ENCODE measurements around the gene FASTK.
"Not testable (repeated sequence)": the region's sequence is repeated elsewhere in the genome, so short reads cannot be mapped to it uniquely, and the experiment has no call there.

The FASTK gene

DNA sequence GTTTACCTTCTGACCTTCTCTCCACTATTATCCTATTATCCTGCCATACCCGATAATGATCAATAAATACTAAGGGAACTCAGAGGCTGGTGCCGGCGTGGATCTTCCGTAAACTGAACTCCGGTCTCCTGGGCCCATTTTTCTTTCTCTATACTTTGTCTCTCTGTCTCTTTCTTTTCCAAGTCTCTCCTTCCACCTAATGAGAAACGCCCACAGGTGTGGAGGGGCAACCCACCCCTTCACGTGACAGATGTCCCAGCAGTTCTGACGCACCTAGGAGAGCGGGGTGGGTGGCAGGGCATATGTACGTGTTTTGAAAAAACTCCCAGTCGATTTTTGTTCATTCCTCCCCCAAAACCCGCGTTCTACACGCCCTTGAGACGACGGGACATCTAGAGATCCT, 52.9 kb downstream of the FASTK start:
- not testable (repeated sequence) for DNase-seq (ENCODE audit: low read depth)

DNA sequence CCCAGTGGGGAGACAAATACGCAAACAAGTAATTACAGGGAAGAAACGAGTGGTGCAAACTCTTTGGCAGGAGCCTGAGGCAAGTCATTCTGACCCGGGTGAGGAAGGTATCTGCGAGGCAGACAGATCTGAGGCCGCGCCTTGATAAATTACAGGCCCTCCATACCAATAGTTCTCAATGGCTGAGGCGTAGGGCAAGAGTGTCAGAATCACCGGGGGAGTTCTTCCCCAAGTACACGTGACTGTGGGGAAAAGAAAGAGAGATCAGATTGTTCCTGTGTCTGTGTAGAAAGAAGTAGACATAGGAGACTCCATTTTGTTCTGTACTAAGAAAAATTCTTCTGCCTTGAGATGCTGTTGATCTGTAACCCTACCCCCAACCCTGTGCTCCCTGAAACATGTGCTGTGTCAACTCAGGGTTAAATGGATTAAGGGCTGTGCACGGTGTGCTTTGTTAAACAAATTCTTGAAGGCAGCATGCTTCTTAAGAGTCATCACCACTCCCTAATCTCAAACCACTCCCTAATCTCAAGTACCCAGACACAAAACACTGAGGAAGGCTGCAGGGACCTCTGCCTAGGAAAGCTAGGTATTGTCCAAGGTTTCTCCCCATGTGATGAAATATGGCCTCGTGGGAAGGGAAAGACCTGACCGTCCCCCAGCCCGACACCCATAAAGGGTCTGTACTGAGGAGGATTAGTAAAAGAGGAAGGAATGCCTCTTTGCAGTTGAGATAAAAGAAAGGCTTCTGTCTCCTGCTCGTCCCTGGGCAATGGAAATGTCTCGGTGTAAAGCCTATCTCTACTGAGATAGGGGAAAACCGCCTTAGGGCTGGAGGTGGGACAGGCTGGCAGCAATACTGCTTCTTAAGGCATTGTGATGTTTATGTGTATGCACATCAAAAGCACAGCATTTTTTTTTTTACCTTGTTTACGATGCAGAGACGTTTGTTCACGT, 53.6 kb downstream of the FASTK start:
- DNase-seq (ENCODE audit: low read depth) = not testable (repeated sequence)
